Omental fat pad (tissue), 4 donors: ENCODE data around the gene MIPEP. TPM values are rescaled to one million over a fixed set of nuclear protein-coding genes. Genes with fewer than 3 reads are reported as not detected.

Experiments
- ATAC-seq: fragments of 150-250 bp; one replicate; pipeline ENCODE4 v1.9.1; 2016; ENCODE audit warnings: mild to moderate bottlenecking, moderate library complexity; ENCODE audit not compliant: low FRiP score
- DNase-seq: peaks from one replicate; pipeline ENCODE4 v3.0.0-alpha.2; 2019; ENCODE audit warnings: low spot score
- total RNA-seq, 4 donors: library from RNA; depleted of rRNA; stranded (reverse); fragments of >200 nt; gene quantifications; one replicate each; pipeline ENCODE4 v1.1.0, GENCODE V29; 2016
- TF ChIP-seq, protein P1 (sequence below), 3 donors: fragments of 450-650 bp; IDR thresholded peaks; one replicate each; pipeline ENCODE4 v1.5.1; 2016 to 2017; ENCODE audit warnings: antibody characterized with exemption in 3 of 3, mild to moderate bottlenecking in 3 of 3, moderate library complexity in 2 of 3

MIPEP gene
- total RNA-seq, 4 donors from 2014 or later, result 9.2 to 24.6 (median 10.9) TPM

DNA sequence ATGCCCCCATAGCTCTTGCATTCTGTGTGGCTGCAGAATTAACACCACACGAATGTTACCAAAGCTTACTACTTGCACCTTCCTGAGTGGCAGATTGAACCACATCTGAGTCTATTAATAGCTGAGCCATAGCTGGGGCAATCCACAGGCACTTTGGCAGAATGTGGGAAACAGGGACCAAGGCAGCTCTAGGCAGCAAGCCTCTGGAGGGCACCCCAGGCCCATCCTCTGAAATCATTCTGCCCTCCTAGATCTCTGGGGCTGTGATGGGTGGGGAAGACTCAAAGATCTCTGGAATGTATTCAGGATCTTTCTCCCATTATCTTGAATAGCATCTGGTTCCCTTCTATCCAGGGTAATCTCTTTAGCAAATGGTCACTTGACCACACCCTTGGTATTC lies 179.7 kb downstream of the MIPEP start:
- DNase-seq (no peak), ATAC-seq (no peak)
- TF ChIP-seq, protein P1, sequence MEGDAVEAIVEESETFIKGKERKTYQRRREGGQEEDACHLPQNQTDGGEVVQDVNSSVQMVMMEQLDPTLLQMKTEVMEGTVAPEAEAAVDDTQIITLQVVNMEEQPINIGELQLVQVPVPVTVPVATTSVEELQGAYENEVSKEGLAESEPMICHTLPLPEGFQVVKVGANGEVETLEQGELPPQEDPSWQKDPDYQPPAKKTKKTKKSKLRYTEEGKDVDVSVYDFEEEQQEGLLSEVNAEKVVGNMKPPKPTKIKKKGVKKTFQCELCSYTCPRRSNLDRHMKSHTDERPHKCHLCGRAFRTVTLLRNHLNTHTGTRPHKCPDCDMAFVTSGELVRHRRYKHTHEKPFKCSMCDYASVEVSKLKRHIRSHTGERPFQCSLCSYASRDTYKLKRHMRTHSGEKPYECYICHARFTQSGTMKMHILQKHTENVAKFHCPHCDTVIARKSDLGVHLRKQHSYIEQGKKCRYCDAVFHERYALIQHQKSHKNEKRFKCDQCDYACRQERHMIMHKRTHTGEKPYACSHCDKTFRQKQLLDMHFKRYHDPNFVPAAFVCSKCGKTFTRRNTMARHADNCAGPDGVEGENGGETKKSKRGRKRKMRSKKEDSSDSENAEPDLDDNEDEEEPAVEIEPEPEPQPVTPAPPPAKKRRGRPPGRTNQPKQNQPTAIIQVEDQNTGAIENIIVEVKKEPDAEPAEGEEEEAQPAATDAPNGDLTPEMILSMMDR (IDR thresholded peaks at IDR 0.05), result no peak

- ATAC-seq (no peak), DNase-seq (no peak)
- TF ChIP-seq, protein P1 (IDR thresholded peaks at IDR 0.05), result no peak
These were observed 181.5 kb downstream of the MIPEP start for GRCh38 chr13:23707674-23708073.

DNA sequence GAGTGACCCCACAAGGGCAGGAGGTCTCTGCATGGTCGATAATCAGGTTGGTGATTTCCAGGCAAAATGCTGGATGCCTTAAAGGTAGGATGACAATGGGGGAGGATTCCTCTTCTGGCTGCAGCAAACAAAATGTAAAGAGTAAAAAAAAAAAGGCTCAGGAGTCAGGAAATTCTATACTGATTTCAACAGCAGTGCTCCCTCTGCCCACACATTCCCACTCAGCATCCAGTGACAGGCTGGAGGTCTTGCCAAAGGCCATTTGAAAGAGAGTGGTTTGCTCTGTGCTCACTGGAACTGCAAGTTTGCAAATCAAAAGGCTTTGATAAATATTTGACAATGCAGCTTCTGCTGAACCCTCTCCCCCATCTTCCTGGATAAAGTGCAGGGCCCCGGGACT lies 183.6 kb downstream of the MIPEP start:
- TF ChIP-seq, protein P1 (IDR thresholded peaks at IDR 0.05), result no peak
- ATAC-seq, result no peak
- no peak for DNase-seq

DNA sequence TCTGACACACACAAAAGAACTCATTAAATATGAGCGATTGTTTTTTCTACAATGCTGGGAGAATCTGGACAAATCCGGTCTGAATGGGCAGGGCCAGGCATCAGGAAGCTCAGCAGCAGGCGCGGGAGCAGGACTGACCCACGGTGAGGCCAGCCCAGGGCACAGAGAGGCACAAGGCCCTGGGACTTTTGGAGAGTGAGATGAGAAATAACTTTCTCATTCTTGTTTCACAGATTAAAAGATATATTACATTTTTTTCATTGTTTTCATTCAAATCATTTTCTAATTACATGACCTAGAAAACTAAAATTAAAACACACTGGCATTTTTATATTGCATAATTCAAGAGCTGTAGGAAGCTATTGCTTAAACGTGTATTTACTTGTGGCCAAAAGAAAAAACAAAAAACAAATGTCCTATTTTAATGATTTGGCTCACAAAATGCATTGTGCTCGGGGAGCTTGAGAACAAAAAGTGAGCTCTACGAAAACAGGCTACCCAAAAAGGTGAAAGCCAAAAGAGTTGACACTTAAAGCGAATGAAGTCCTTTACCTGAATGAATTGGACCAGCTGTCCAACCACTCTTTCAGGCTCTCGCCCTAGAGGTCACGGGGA lies 185.8 kb downstream of the MIPEP start:
- ATAC-seq (no peak), DNase-seq (no peak)

GRCh38 chr13:23701636-23702035 lies 187.6 kb downstream of the MIPEP start:
- DNase-seq (peak; percentile 51), ATAC-seq (peak; percentile 90)
- TF ChIP-seq, protein P1 (IDR thresholded peaks at IDR 0.05), result no peak

More for the DNA sequence above, 185.8 kb downstream of the MIPEP start:
- TF ChIP-seq, protein P1 (IDR thresholded peaks at IDR 0.05), result no peak

GRCh38 chr13:23701186-23701585 lies 188.0 kb downstream of the MIPEP start:
- TF ChIP-seq, protein P1 (IDR thresholded peaks at IDR 0.05), result no peak
- ATAC-seq (no peak), DNase-seq (no peak)

- ATAC-seq (no peak), DNase-seq (no peak)
- TF ChIP-seq, protein P1 (IDR thresholded peaks at IDR 0.05), result no peak
These were observed 189.9 kb downstream of the MIPEP start for GRCh38 chr13:23699271-23699670.
